GM18867 (cell line): ENCODE results near the gene PACSIN2.

ENCODE experiments used
- ATAC-seq: cut with Tn5 transposase; IDR thresholded peaks from one replicate; pipeline ENCODE4 v1.9.1; 2021; ENCODE audit warnings: mild to moderate bottlenecking, moderate library complexity; ENCODE audit not compliant: unreplicated experiment

Gene PACSIN2

DNA sequence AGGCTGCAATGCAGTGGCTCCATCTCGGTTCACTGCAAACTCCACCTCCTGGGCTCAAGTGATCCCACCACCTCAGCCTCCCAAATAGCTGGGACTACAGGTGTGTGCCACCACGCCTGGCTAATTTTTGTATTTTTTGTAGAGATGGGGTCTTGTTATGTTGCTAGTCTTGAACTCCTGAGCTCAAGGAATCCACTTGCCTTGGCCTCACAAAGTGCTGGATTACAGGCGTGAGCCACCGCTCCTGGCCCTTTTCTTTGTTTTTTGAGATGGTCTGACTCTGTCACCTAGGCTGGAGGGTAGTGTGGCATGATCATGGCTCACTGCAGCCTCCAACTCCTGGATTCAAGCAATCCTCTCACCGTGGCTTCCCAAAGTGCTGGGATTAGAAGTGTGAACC is 178.9 kb downstream of the PACSIN2 start:
- no peak for ATAC-seq

GRCh38 chr22:42834177-42834949 is 180.6 kb downstream of the PACSIN2 start:
- no peak for ATAC-seq

GRCh38 chr22:42833104-42833503 is 181.8 kb downstream of the PACSIN2 start:
- ATAC-seq = no peak

DNA sequence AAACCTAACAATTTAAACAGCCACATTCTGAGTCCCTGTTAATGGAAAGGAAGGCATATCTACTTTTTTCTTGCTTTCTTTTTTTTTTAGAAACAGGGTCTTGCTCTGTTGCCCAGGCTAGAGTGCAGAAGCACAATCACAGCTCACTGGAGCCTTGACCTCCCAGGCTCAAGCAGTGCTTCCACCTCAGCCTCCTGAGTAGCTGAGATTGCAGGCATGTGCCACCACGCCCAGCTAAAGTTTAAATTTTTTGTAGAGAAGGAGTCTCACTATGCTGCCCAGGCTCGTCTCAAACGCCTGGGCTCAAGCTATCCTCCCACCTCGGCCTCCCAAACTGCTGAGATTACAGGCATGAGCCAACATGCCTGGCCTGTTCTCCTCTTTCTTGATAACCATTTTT is 183.2 kb downstream of the PACSIN2 start:
- ATAC-seq = no peak

DNA sequence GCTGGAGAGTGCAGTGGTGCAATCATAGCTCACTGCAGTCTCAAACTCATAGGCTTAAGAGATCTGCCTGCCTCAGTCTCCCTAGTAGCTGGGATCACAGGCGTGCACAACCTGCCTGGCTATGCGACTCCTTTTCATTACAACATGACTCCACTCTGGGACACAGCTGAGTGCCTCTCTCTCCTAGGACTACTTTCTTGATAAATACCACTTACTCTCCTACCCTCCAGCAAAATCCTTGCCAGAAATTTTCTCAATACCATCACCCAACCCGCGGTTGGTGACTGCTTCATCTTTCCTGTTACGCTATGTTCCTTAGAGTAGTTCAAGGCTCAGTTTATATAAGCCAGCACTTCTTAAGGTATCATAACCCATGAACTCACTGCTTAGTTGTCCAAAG is 184.8 kb downstream of the PACSIN2 start:
- ATAC-seq = no peak

- no peak for ATAC-seq
Measured at GRCh38 chr22:42829302-42829701, 185.6 kb downstream of the PACSIN2 start.

GRCh38 chr22:42825796-42826195 is 189.2 kb downstream of the PACSIN2 start:
- no peak for ATAC-seq

DNA sequence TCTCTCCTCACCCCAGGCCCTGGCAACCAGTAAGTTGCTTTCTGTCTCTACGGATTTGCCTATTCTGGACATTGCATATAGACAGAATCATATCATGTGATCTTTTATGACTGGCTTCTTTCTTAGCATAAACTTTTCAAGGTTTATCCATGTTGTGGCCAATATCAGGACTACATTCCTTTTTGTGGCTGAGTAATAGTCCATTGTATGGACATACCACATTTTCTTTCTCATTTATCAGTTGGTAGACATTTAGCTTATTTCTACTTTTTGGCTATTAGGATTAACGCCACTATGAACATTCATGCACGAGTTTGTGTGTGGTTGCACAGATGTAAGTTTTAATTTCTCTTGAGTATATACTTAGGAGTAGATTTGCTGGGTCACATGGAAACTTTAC is 193.6 kb downstream of the PACSIN2 start:
- no peak for ATAC-seq

DNA sequence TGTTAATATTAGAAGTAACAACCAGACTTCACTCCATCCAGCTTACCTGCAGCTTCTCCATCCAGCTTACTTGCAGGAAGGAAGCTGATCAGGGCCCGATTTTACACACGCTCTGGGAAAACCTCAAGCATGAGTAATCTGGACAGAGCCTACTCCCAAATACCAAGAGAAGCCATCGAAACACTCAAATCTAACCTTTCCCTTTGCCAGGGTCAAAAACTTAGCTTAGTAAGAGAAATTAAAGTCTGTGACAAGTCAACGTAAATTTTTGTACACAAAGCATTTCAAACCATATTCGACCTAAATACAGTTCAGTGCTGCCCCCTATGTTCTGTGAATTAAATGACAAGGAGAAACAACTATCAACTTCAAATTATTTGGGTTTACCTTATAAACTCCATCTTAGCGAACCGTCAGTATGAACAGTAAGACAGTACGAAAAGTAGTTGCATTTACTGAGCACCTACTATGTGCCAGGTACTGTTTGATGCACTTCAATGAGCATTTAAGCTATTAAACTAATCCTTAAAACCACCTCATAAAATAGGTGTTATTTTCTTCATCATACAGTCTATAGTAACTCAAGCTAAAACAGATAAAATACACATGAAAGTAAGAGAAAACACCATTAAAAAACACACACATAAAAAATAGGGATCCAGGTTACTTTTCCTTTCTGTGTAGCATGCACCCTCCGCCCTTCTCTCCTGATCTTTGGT is 194.7 kb downstream of the PACSIN2 start:
- ATAC-seq = no peak
